ENCODE measurements around the gene SH3D19. TPM values are rescaled to one million over a fixed set of nuclear protein-coding genes. Genes with fewer than 3 reads are reported as not detected.

The SH3D19 gene
- total RNA-seq, 1 experiment from 2014 or later: 29.7 TPM

DNA sequence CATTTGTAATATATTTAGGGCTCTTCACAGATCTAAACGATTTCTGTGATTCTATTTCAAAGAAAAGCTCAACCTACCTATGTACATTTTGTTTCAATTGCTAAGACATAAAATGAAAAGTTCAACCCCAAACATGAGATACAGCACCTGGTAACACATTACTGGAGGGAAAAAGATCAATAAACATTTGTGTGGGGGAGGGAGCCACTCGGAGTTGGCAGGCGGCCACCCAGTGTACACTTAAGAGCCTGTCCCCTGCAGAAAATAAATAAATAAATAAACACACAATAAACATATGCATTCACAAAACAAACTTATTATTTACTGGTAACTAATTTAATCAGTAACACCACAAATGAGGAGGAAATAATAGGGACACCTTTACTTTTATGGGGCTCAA, 29.2 kb downstream of the SH3D19 start:
- H3K9me3 ChIP-seq (ENCODE audit: control insufficient read depth, low read depth, low read length): no peaks in the 10 kb centered on the region
- H3K14ac ChIP-seq (ENCODE audit: insufficient read depth, low read length): no peak overlapping the region
- H2BK15ac ChIP-seq (ENCODE audit: low read depth, low read length): no peak overlapping the region
- peak overlapping the region in 2 of 3 experiments; percentile 2 to 17; a peak in 3 of 7 replicates for H3K27ac Mint-ChIP-seq
- H4K91ac ChIP-seq (ENCODE audit: insufficient read length, low read depth, low read length): no peak overlapping the region
- TF ChIP-seq, protein P1, sequence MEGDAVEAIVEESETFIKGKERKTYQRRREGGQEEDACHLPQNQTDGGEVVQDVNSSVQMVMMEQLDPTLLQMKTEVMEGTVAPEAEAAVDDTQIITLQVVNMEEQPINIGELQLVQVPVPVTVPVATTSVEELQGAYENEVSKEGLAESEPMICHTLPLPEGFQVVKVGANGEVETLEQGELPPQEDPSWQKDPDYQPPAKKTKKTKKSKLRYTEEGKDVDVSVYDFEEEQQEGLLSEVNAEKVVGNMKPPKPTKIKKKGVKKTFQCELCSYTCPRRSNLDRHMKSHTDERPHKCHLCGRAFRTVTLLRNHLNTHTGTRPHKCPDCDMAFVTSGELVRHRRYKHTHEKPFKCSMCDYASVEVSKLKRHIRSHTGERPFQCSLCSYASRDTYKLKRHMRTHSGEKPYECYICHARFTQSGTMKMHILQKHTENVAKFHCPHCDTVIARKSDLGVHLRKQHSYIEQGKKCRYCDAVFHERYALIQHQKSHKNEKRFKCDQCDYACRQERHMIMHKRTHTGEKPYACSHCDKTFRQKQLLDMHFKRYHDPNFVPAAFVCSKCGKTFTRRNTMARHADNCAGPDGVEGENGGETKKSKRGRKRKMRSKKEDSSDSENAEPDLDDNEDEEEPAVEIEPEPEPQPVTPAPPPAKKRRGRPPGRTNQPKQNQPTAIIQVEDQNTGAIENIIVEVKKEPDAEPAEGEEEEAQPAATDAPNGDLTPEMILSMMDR (conservative IDR thresholded peaks at IDR 0.05): no peak
- H3K9ac ChIP-seq (ENCODE audit: extremely low read depth, insufficient read length, low read length): no peak overlapping the region
- DNase-seq: no peak
- no peak overlapping the region for H2AK5ac ChIP-seq (ENCODE audit: insufficient read length, low read length)
- no peak overlapping the region for H3K4me2 ChIP-seq (ENCODE audit: insufficient read depth, insufficient read length, low read length)
- H3T11ph ChIP-seq (ENCODE audit: low read length): no peak overlapping the region
- no peak overlapping the region for H3K4me3 Mint-ChIP-seq
- H3K27me3 Mint-ChIP-seq (ENCODE audit: low read depth): no peaks in the 10 kb centered on the region
- no peak overlapping the region for H4K8ac ChIP-seq (replicated peaks; ENCODE audit: insufficient read length, low read depth, low read length)
- H4K20me1 ChIP-seq (ENCODE audit: control insufficient read depth, insufficient read depth, insufficient read length): no peaks in the 10 kb centered on the region
- no peak overlapping the region for H3K18ac ChIP-seq (ENCODE audit: insufficient read length, low read depth, low read length)
- H3K9me3 Mint-ChIP-seq: no peaks in the 10 kb centered on the region
- no peak overlapping the region for H2BK20ac ChIP-seq (ENCODE audit: low read depth, low read length, poor library complexity, severe bottlenecking)
- no peak overlapping the region for H3K56ac ChIP-seq (ENCODE audit: insufficient read length, low read depth, low read length)
- no peak overlapping the region for H3K27ac ChIP-seq (ENCODE audit: insufficient read length, low read depth, low read length)
- H3K4me1 Mint-ChIP-seq: peaks cover 12 to 25% of the 10 kb centered on the region in 2 experiments
- peaks cover 8% of the 10 kb centered on the region for H3K79me1 ChIP-seq (ENCODE audit: insufficient read depth, low read depth, low read length, poor library complexity, severe bottlenecking)
- WGBS (ENCODE audit: extremely low coverage, insufficient read length, low lambda C conversion rate): no CpG with 5 or more reads among the region's 3 CpGs
- H3K27me3 ChIP-seq (ENCODE audit: insufficient read depth, low read length): no peaks in the 10 kb centered on the region
- no peaks in the 10 kb centered on the region for H3K23me2 ChIP-seq (ENCODE audit: insufficient read length, low read depth, low read length, poor library complexity, severe bottlenecking)
- no peak overlapping the region for H2BK5ac ChIP-seq (ENCODE audit: insufficient read length, low read length)
- H4K5ac ChIP-seq (ENCODE audit: insufficient read length, low read depth, low read length): no peak overlapping the region
- H3K4ac ChIP-seq (ENCODE audit: low read depth, low read length): no peak overlapping the region
- H3K23ac ChIP-seq (ENCODE audit: insufficient read length, low read depth, low read length): no peak overlapping the region
- no peak overlapping the region for H2AFZ ChIP-seq (ENCODE audit: low read length)
- H3K36me3 Mint-ChIP-seq (ENCODE audit: insufficient read depth in 1 of 3, low read depth in 3 of 3): peaks cover 3 to 7% (median 6%) of the 10 kb centered on the region in 3 experiments; a peak in 6 of 7 replicates
- no peak overlapping the region for H2BK120ac ChIP-seq (ENCODE audit: low read depth, low read length, poor library complexity, severe bottlenecking)
- no peak overlapping the region for H2BK12ac ChIP-seq (ENCODE audit: insufficient read length, low read depth, low read length)
- H3K79me2 ChIP-seq (ENCODE audit: insufficient read depth, low read length): peaks cover 7% of the 10 kb centered on the region; the same call in 1 of the 2 replicates
- peaks cover 6% of the 10 kb centered on the region; the same call in 1 of the 2 replicates for H3K4me1 ChIP-seq (ENCODE audit: insufficient read depth, low read length)

Data from H9 (cell line).